HK-2 (cell line): ENCODE results near the gene MTMR12.

Experiments used
- DNase-seq: peaks from one replicate; pipeline ENCODE4 v3.0.0-alpha.2; 2018; ENCODE audit not compliant: unreplicated experiment

Gene MTMR12

DNA sequence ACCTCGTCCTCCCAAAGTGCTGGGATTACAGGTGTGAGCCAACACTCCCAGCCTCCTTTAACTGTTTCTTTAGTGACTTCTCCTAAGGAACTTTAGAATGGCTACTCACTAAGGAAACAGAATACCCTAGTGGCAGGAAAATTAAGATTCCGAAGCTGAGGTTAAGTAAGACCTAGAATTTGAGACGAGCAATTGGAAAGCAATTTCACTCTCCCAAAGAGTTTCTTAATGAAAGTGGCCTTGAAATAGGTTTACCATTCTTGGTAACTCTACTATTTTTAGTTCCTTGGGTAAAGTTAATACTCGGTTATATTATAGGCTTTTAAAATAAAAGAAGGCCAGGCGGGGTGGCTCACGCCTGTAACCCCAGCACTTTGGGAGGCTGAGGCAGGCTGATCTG lies 115.7 kb downstream of the MTMR12 start:
- DNase-seq: no peak

DNA sequence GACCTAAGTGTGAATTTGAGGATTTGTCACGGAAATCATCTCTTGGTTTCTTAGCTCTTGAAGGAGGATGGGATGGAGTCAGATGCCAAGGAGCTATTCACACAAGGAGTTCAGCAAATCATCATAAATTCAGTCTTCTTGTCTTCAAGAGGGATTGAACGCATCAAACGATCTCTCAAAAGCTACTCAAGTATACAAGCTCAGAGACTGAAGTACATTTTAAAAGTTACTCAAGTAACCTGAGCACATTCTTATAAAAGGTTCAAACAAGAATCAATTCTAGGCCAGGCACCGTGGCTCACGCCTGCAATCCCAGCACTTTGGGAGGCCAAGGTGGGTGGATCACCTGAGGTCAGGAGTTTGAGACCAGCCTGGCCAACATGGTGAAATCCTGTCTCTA lies 117.5 kb downstream of the MTMR12 start:
- no peak for DNase-seq

DNA sequence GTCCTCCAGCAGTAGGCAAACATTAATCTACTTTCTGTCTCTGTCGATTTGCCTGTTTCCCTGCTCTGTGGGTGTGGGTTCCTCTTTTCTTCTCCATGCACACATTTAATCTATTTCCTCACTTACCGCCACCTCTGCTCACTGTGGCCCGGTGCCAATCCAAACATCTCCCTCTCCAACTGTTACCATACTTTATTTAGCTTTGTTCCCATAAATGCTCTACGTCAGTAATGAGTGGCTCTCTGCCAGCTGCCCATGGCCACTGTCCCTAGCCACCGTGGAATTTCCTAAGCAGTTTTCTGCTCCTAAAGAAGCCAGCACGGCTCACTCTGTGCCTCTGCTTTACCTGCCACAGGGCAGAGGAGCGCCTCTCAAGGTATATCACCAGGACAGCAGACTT lies 119.1 kb downstream of the MTMR12 start:
- DNase-seq: peak; percentile 39

DNA sequence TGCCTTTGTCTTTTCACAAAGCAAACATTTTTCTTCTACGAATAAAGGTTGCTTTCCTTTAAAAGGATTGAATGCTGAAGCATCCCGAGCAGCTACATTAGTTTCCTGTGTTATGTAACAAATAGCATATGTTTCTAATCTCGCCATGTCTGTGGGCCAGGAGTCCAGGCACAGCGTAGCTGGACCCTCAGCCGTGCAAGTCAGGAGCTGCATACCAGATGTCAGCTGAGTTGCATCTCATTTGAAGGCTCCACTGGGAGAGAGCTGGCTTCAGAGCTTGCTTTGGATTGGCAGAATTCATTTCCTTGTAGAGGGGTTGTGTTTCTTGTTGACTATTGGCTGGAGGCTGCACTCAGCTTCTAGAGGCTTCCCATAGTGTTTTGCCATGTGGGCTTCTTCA lies 122.6 kb downstream of the MTMR12 start:
- DNase-seq: no peak

DNA sequence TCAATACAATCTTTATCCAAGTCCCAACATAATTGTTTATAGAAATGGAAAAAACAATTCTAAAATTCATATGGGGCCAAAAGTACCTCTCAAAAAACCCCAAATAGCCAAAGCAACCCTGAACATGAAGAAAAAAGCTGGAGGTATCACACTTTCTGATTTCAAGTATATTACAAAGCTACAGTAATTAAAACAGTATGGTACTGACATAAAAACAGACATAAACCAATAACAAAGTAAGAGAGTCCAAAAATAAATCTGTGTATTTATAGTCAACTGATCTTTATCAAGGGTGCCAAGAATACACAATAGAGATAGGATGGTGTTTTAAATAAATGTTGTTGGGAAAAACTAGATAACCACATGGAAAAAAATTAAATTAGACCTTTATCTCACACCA lies 125.1 kb downstream of the MTMR12 start:
- DNase-seq: no peak

DNA sequence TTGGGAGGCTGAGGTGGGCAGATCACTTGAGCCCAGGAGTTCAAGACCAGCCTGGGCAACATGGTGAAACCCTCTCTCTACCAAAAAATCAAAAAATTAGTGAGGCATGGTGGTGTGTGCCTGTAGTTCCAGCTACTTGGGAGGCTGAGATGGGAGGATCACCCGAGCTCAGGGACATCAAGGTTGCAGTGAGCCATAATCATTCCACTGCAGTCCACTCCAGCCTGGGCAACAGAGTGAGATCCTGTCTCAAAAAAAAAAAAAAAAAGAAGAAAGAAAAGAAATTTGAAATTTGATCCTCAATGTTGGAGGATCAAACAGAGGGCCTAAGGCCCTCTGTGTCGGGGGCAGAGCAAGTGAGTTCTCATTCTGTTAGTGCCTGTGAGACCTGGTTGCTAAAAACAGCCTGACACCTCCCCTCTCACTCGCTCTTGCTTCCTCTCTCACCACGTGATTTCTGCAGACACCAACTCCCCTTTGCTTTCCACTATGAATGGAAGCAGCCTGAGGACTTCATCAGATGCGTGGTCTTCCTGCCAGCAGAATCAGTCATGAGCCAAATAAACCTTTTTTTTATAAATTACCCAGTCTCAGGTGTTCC lies 130.2 kb downstream of the MTMR12 start:
- no peak for DNase-seq
